NCI-H2171 (cell line): ENCODE data around the gene PAMR1.

Experiments
- DNase-seq: peaks from one replicate; lab custom pipeline; 2025; lab: John Stamatoyannopoulos, UW

PAMR1 gene

GRCh38 chr11:35458846-35459245 is 66.6 kb downstream of the PAMR1 start:
- no peak for DNase-seq

- DNase-seq = no peak
Measured at GRCh38 chr11:35454362-35454761, 71.1 kb downstream of the PAMR1 start.

GRCh38 chr11:35436581-35437250 is 88.7 kb downstream of the PAMR1 start:
- no peak for DNase-seq

- DNase-seq = no peak
Measured at GRCh38 chr11:35433588-35433987, 91.8 kb downstream of the PAMR1 start.

GRCh38 chr11:35432464-35432863 is 93.0 kb downstream of the PAMR1 start:
- no peak for DNase-seq

GRCh38 chr11:35427071-35427470 is 98.3 kb downstream of the PAMR1 start:
- DNase-seq = no peak

GRCh38 chr11:35426351-35426750 is 99.1 kb downstream of the PAMR1 start:
- no peak for DNase-seq

- no peak for DNase-seq
Measured at GRCh38 chr11:35425603-35426212, 99.7 kb downstream of the PAMR1 start.

- DNase-seq = no peak
Measured at GRCh38 chr11:35424157-35424940, 101.1 kb downstream of the PAMR1 start.

GRCh38 chr11:35420371-35420770 is 105.0 kb downstream of the PAMR1 start:
- DNase-seq = no peak

GRCh38 chr11:35419830-35420333 is 105.5 kb downstream of the PAMR1 start:
- no peak for DNase-seq

GRCh38 chr11:35419184-35419829 is 106.1 kb downstream of the PAMR1 start, which contains the start of gene SLC1A2:
TSS of gene SLC1A2 (minus strand) at chr11:35419558. CDS start at chr11:35418966, 592 bp downstream.
- DNase-seq = peak; percentile 44

GRCh38 chr11:35418282-35419183 is 106.9 kb downstream of the PAMR1 start:
- no peak for DNase-seq

- DNase-seq = no peak
Measured at GRCh38 chr11:35415487-35415886, 109.9 kb downstream of the PAMR1 start.

- DNase-seq = no peak
Measured at GRCh38 chr11:35414776-35415175, 110.6 kb downstream of the PAMR1 start.

GRCh38 chr11:35414311-35414710 is 111.1 kb downstream of the PAMR1 start:
- no peak for DNase-seq

- no peak for DNase-seq
Measured at GRCh38 chr11:35413598-35413997, 111.8 kb downstream of the PAMR1 start.

- peak; percentile 26 for DNase-seq
Measured at GRCh38 chr11:35412285-35412684, 113.1 kb downstream of the PAMR1 start.

- no peak for DNase-seq
Measured at GRCh38 chr11:35407041-35407440, 118.4 kb downstream of the PAMR1 start.

GRCh38 chr11:35404388-35404775 is 121.0 kb downstream of the PAMR1 start:
- no peak for DNase-seq

- no peak for DNase-seq
Measured at GRCh38 chr11:35403765-35404387, 121.5 kb downstream of the PAMR1 start.
